ENCODE measurements around the gene ALDH4A1. TPM values are rescaled to one million over a fixed set of nuclear protein-coding genes. Genes with fewer than 3 reads are reported as not detected.

The ALDH4A1 gene
- total RNA-seq, 1 donor from 2014 or later: 21.8 TPM

DNA sequence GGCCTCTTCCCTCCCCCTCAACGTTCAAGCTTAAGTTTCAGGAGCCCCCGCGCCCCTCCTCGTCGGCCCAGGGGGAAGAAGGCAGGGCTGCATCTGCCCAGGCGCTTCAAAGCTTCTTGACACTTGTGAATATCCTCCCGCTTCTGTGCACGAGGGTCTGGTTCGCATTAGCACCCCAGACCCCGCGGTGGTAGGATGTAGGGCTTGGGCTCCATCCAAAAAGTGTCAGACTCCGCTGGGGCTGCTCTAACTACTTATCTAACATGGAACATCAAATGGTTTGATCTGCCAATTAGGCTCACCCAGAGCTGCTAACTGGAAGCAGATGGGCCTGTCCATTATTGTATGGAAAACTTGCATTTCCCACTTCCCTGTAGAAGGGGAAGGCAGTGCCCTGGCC is 71.8 kb downstream of the ALDH4A1 start:
- no peak overlapping the region for H3K4me3 Mint-ChIP-seq
- peaks cover 16% of the 10 kb centered on the region for H3K27me3 Mint-ChIP-seq (ENCODE audit: insufficient read depth, low read depth)
- DNase-seq (ENCODE audit: low spot score): no peak
- no peaks in the 10 kb centered on the region for H3K4me1 Mint-ChIP-seq
- H3K36me3 ChIP-seq: no peaks in the 10 kb centered on the region
- no peaks in the 10 kb centered on the region for H3K4me1 ChIP-seq
- TF ChIP-seq, protein P1, sequence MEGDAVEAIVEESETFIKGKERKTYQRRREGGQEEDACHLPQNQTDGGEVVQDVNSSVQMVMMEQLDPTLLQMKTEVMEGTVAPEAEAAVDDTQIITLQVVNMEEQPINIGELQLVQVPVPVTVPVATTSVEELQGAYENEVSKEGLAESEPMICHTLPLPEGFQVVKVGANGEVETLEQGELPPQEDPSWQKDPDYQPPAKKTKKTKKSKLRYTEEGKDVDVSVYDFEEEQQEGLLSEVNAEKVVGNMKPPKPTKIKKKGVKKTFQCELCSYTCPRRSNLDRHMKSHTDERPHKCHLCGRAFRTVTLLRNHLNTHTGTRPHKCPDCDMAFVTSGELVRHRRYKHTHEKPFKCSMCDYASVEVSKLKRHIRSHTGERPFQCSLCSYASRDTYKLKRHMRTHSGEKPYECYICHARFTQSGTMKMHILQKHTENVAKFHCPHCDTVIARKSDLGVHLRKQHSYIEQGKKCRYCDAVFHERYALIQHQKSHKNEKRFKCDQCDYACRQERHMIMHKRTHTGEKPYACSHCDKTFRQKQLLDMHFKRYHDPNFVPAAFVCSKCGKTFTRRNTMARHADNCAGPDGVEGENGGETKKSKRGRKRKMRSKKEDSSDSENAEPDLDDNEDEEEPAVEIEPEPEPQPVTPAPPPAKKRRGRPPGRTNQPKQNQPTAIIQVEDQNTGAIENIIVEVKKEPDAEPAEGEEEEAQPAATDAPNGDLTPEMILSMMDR (IDR thresholded peaks at IDR 0.05): no peak
- TF ChIP-seq EZH2 (IDR thresholded peaks at IDR 0.05): no peak
- no peak for TF ChIP-seq EZH2phosphoT487 (IDR thresholded peaks at IDR 0.05)
- H3K27ac ChIP-seq: no peak overlapping the region
- peaks cover 28% of the 10 kb centered on the region for H3K27me3 ChIP-seq
- no peak overlapping the region for H3K27ac Mint-ChIP-seq
- H3K9me3 Mint-ChIP-seq: peaks cover 18% of the 10 kb centered on the region
- H4K20me1 ChIP-seq (ENCODE audit: low read depth): no peaks in the 10 kb centered on the region
- no peaks in the 10 kb centered on the region for H3K36me3 Mint-ChIP-seq
- H3K9me3 ChIP-seq (ENCODE audit: low read depth): no peaks in the 10 kb centered on the region
- no peak overlapping the region for H3K9ac ChIP-seq
- no peak overlapping the region for H3K4me3 ChIP-seq
- H3K79me2 ChIP-seq (ENCODE audit: low read depth): no peaks in the 10 kb centered on the region
- no peak overlapping the region for H2AFZ ChIP-seq (replicated peaks)
- no peaks in the 10 kb centered on the region for H3F3A ChIP-seq (ENCODE audit: low read depth)
- no peak overlapping the region for H3K4me2 ChIP-seq

DNA sequence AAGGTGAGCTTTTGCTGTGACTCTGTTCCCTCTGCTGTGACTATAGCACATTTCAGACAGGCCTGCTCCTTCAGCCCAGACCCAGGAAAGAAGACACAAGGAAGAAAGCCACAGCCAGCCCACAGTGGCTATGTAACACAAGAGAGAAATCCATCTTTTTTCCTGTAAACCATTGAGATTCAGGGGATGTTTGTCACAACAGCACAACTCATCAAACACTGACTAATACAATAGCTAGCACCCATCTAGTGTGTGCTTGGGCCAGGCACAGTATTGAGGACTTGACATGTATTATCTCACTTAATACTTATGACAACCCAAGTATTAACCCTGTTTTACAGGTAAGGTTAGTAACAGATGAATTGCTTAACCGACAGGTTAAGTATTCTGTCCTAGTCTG is 72.7 kb downstream of the ALDH4A1 start:
- Histone ChIP-seq H3K4me2 (no peak overlapping the region), H2AFZ (replicated peaks) (no peak overlapping the region), H3K9me3 (ENCODE audit: low read depth) (no peaks in the 10 kb centered on the region), H3K27ac (no peak overlapping the region), H3K9ac (no peak overlapping the region), H3K4me3 (no peak overlapping the region), H3K4me1 (no peaks in the 10 kb centered on the region), H3K79me2 (ENCODE audit: low read depth) (no peaks in the 10 kb centered on the region), H3K36me3 (no peaks in the 10 kb centered on the region), H4K20me1 (ENCODE audit: low read depth) (no peaks in the 10 kb centered on the region), H3K27me3 (peaks cover 18% of the 10 kb centered on the region), H3F3A (ENCODE audit: low read depth) (no peaks in the 10 kb centered on the region)
- Mint-ChIP-seq H3K27me3 (ENCODE audit: insufficient read depth, low read depth) (peaks cover 12% of the 10 kb centered on the region), H3K27ac (no peak overlapping the region), H3K9me3 (peaks cover 19% of the 10 kb centered on the region), H3K4me3 (no peak overlapping the region), H3K4me1 (no peaks in the 10 kb centered on the region), H3K36me3 (no peaks in the 10 kb centered on the region)
- TF ChIP-seq EZH2 (IDR thresholded peaks at IDR 0.05) (no peak), EZH2phosphoT487 (IDR thresholded peaks at IDR 0.05) (no peak)
- TF ChIP-seq, protein P1 (IDR thresholded peaks at IDR 0.05): no peak
- no peak for DNase-seq (ENCODE audit: low spot score)

DNA sequence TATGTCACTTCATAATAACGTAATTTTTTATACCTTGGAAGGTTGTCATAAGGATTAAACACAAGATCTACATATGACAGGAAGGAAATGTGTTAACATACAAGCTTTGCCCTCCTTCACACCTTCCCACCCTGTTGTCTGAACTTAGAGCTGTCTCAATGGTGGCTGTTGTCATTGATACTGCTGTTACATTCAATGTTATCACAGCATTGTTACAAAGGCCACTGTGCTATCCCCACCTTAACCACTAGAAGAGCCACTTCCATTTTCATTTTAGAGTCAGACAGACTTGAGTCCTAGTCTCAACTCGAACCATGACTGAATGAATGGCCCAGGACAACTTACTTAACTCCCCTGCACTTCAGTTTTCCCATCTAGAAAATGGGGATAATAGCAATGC is 74.1 kb downstream of the ALDH4A1 start:
- DNase-seq (ENCODE audit: low spot score): no peak
- Histone ChIP-seq H3K4me1 (no peaks in the 10 kb centered on the region), H3K9ac (no peak overlapping the region), H2AFZ (replicated peaks) (no peak overlapping the region), H4K20me1 (ENCODE audit: low read depth) (no peaks in the 10 kb centered on the region), H3K4me2 (no peak overlapping the region), H3F3A (ENCODE audit: low read depth) (no peaks in the 10 kb centered on the region), H3K79me2 (ENCODE audit: low read depth) (no peaks in the 10 kb centered on the region), H3K27me3 (peaks cover 5% of the 10 kb centered on the region), H3K36me3 (no peaks in the 10 kb centered on the region), H3K4me3 (no peak overlapping the region), H3K9me3 (ENCODE audit: low read depth) (no peaks in the 10 kb centered on the region), H3K27ac (no peak overlapping the region)
- H3K9me3 Mint-ChIP-seq: peaks cover 19% of the 10 kb centered on the region
- no peaks in the 10 kb centered on the region for H3K36me3 Mint-ChIP-seq
- H3K4me1 Mint-ChIP-seq: no peaks in the 10 kb centered on the region
- H3K27ac Mint-ChIP-seq: no peak overlapping the region
- peaks cover 12% of the 10 kb centered on the region for H3K27me3 Mint-ChIP-seq (ENCODE audit: insufficient read depth, low read depth)
- no peak overlapping the region for H3K4me3 Mint-ChIP-seq
- TF ChIP-seq EZH2phosphoT487 (IDR thresholded peaks at IDR 0.05) (no peak), EZH2 (IDR thresholded peaks at IDR 0.05) (no peak)
- TF ChIP-seq, protein P1 (IDR thresholded peaks at IDR 0.05): no peak
